GM23248 (cell line): ENCODE measurements around the gene SLC5A4. TPM values are rescaled to one million over a fixed set of nuclear protein-coding genes. Genes with fewer than 3 reads are reported as not detected.
"Not testable (repeated sequence)": the region's sequence is repeated elsewhere in the genome, so short reads cannot be mapped to it uniquely, and the experiment has no call there.

Source experiments
- DNase-seq: peaks from one replicate; pipeline ENCODE4 v3.0.0-alpha.2; 2015
- H2AFZ ChIP-seq: fragments of 200-600 bp; sonication (generic); 2 replicates; pipeline ENCODE4 v1.6.1; 2016; ENCODE audit warnings: antibody characterized with exemption
- H3F3A ChIP-seq: fragments of 200-600 bp; sonication (generic); 2 replicates; pipeline ENCODE4 v1.6.1; 2016; ENCODE audit warnings: mild to moderate bottlenecking, antibody characterized with exemption, mixed run types; ENCODE audit not compliant: insufficient read depth
- H3K27ac ChIP-seq: fragments of 200-600 bp; sonication (generic); 2 replicates; pipeline ENCODE4 v1.5.1; 2016; ENCODE audit warnings: mild to moderate bottlenecking
- H3K27me3 ChIP-seq: fragments of 200-600 bp; sonication (generic); replicated peaks from 2 replicates; pipeline ENCODE4 v1.6.1; 2016; ENCODE audit warnings: mild to moderate bottlenecking; ENCODE audit not compliant: insufficient read depth
- H3K36me3 ChIP-seq: fragments of 200-600 bp; sonication (generic); 2 replicates; pipeline ENCODE4 v1.6.1; 2016; ENCODE audit warnings: low read depth, mild to moderate bottlenecking
- H3K4me1 ChIP-seq: fragments of 200-600 bp; sonication (generic); 2 replicates; pipeline ENCODE4 v1.6.1; 2016; ENCODE audit warnings: mild to moderate bottlenecking; ENCODE audit not compliant: insufficient read depth
- H3K4me2 ChIP-seq: fragments of 200-600 bp; sonication (generic); one replicate; pipeline ENCODE4 v1.6.1; 2016; ENCODE audit warnings: mild to moderate bottlenecking; ENCODE audit not compliant: unreplicated experiment
- H3K4me3 ChIP-seq: fragments of 200-600 bp; sonication (generic); 2 replicates; pipeline ENCODE4 v1.5.1; 2016; ENCODE audit warnings: mild to moderate bottlenecking
- H3K79me2 ChIP-seq: fragments of 200-600 bp; sonication (generic); 2 replicates; pipeline ENCODE4 v1.6.1; 2016; ENCODE audit warnings: mild to moderate bottlenecking; ENCODE audit not compliant: insufficient read depth
- H3K9ac ChIP-seq: fragments of 200-600 bp; sonication (generic); 2 replicates; pipeline ENCODE4 v1.6.1; 2016; ENCODE audit warnings: mild to moderate bottlenecking
- H3K9me2 ChIP-seq: fragments of 200-600 bp; sonication (generic); 2 replicates; pipeline ENCODE4 v1.6.1; 2016; ENCODE audit warnings: mixed run types, mild to moderate bottlenecking, moderate library complexity; ENCODE audit not compliant: insufficient read depth
- H3K9me3 ChIP-seq: fragments of 200-600 bp; sonication (generic); one replicate; pipeline ENCODE4 v1.6.1; 2017; ENCODE audit warnings: low read depth
- H4K20me1 ChIP-seq: fragments of 200-600 bp; sonication (generic); 2 replicates; pipeline ENCODE4 v1.6.0; 2016; ENCODE audit not compliant: insufficient read depth
- EZH2 ChIP-seq: fragments of 200-600 bp; sonication (generic); IDR thresholded peaks from 2 replicates; pipeline ENCODE4 v1.6.1; 2018; ENCODE audit warnings: antibody characterized with exemption, mild to moderate bottlenecking; ENCODE audit not compliant: insufficient read depth, poor library complexity, severe bottlenecking
- EZH2phosphoT487 ChIP-seq: fragments of 200-600 bp; sonication (generic); IDR thresholded peaks from 2 replicates; pipeline ENCODE4 v1.6.1; 2018; ENCODE audit warnings: antibody characterized with exemption, moderate library complexity, mild to moderate bottlenecking, low read depth; ENCODE audit not compliant: insufficient read depth
- WGBS, 2 experiments: methylation state at CpG; one replicate each; pipeline ENCODE4 v1.1.6; 2015 to 2017; ENCODE audit warnings: low lambda C conversion rate in 2 of 2, low coverage in 1 of 2; ENCODE audit errors: missing lambda C conversion rate in 2 of 2; 5-methylcytosine and 5-hydroxymethylcytosine counted together
- in situ Hi-C: fragments of 300-500 bp; cut with MboI; formaldehyde crosslinking; loops from 2 replicates; pipeline ENCODE4 v1.15.0; 2020
- polyA plus RNA-seq: library from polyadenylated mRNA; unstranded; fragments of >200 nt; fragmentation: Nextera tagmentation; extraction: Ambion mirVana; gene quantifications from 2 replicates; pipeline ENCODE4 v1.2.1, GENCODE V29; 2016
- total RNA-seq: library from RNA; depleted of rRNA; stranded (reverse); fragments of >200 nt; shearing (Covaris generic); gene quantifications from 2 replicates; pipeline ENCODE4 v1.2.3, GENCODE V29; 2014

The SLC5A4 gene
- total and polyA plus RNA-seq, 2 experiments from 2014 or later, result not detected

- H3K4me3 ChIP-seq, H3K27ac ChIP-seq, H3F3A ChIP-seq, H3K9me2 ChIP-seq, H3K9ac ChIP-seq, H3K79me2 ChIP-seq, H2AFZ ChIP-seq, H3K36me3 ChIP-seq, H4K20me1 ChIP-seq, DNase-seq, H3K27me3 ChIP-seq, in situ Hi-C loops, H3K4me1 ChIP-seq, H3K4me2 ChIP-seq, H3K9me3 ChIP-seq: not testable (repeated sequence)
- 47 to 48% methylated on average over 9 of the region's 9 CpGs for WGBS, 2 experiments
These were observed 61.8 kb downstream of the SLC5A4 start for GRCh38 chr22:32193346-32193745.

- H3K9me3 ChIP-seq, H3F3A ChIP-seq, H3K4me3 ChIP-seq, H3K4me2 ChIP-seq, in situ Hi-C loops, DNase-seq, H3K27me3 ChIP-seq, H3K27ac ChIP-seq, H2AFZ ChIP-seq, H3K36me3 ChIP-seq, H3K4me1 ChIP-seq, H3K9me2 ChIP-seq, H3K9ac ChIP-seq, H3K79me2 ChIP-seq, H4K20me1 ChIP-seq: not testable (repeated sequence)
- 66 to 71% methylated on average over 14 to 15 of the region's 15 CpGs for WGBS, 2 experiments
These were observed 64.1 kb downstream of the SLC5A4 start for GRCh38 chr22:32191021-32191420.

- Histone ChIP-seq H3K9ac (no peak overlapping the region), H3K36me3 (no peaks in the 10 kb centered on the region), H3K9me3 (no peaks in the 10 kb centered on the region), H3K4me2 (no peak overlapping the region), H3K27me3 (peaks cover 8% of the 10 kb centered on the region), H3K4me3 (no peak overlapping the region), H3F3A (no peaks in the 10 kb centered on the region), H4K20me1 (no peaks in the 10 kb centered on the region), H3K79me2 (no peaks in the 10 kb centered on the region), H3K4me1 (no peaks in the 10 kb centered on the region), H3K27ac (no peak overlapping the region), H2AFZ (no peak overlapping the region), H3K9me2 (no peaks in the 10 kb centered on the region)
- 17 to 20% methylated on average over 3 of the region's 3 CpGs for WGBS, 2 experiments
- in situ Hi-C loops, result no loop called here
- DNase-seq, result no peak
- TF ChIP-seq EZH2phosphoT487 (no peak), EZH2 (no peak)
These were observed 69.3 kb downstream of the SLC5A4 start for GRCh38 chr22:32185821-32186220.

GRCh38 chr22:32183625-32184024 is 71.5 kb downstream of the SLC5A4 start:
- Histone ChIP-seq H4K20me1 (no peaks in the 10 kb centered on the region), H3K4me1 (no peaks in the 10 kb centered on the region), H3K27ac (no peak overlapping the region), H3K79me2 (no peaks in the 10 kb centered on the region), H2AFZ (no peak overlapping the region), H3F3A (no peaks in the 10 kb centered on the region), H3K4me2 (no peak overlapping the region), H3K27me3 (peaks cover 8% of the 10 kb centered on the region), H3K9ac (no peak overlapping the region), H3K9me2 (no peaks in the 10 kb centered on the region), H3K36me3 (no peaks in the 10 kb centered on the region), H3K9me3 (no peaks in the 10 kb centered on the region), H3K4me3 (no peak overlapping the region)
- WGBS, 2 experiments, result 6 to 15% methylated on average over 3 of the region's 3 CpGs
- no peak for TF ChIP-seq EZH2
- TF ChIP-seq EZH2phosphoT487, result no peak
- DNase-seq, result no peak
- in situ Hi-C loops, result no loop called here

GRCh38 chr22:32181043-32181442 is 74.1 kb downstream of the SLC5A4 start:
- Histone ChIP-seq H3K4me2 (no peak overlapping the region), H3K36me3 (no peaks in the 10 kb centered on the region), H3K9ac (no peak overlapping the region), H3K27ac (no peak overlapping the region), H3K4me3 (no peak overlapping the region), H4K20me1 (no peaks in the 10 kb centered on the region), H3K79me2 (no peaks in the 10 kb centered on the region), H3K27me3 (peaks cover 8% of the 10 kb centered on the region), H3K9me2 (no peaks in the 10 kb centered on the region), H3F3A (no peaks in the 10 kb centered on the region), H2AFZ (no peak overlapping the region), H3K9me3 (no peaks in the 10 kb centered on the region), H3K4me1 (no peaks in the 10 kb centered on the region)
- in situ Hi-C loops, result no loop called here
- TF ChIP-seq EZH2phosphoT487 (no peak), EZH2 (no peak)
- WGBS, 2 experiments, result 18 to 19% methylated on average over 6 of the region's 6 CpGs
- no peak for DNase-seq
